GM19455 (cell line): Measurements from ENCODE around the gene PIMREG.

Source experiments
- ATAC-seq: cut with Tn5 transposase; IDR thresholded peaks from one replicate; pipeline ENCODE4 v1.9.1; 2021; ENCODE audit not compliant: unreplicated experiment

The PIMREG gene

DNA sequence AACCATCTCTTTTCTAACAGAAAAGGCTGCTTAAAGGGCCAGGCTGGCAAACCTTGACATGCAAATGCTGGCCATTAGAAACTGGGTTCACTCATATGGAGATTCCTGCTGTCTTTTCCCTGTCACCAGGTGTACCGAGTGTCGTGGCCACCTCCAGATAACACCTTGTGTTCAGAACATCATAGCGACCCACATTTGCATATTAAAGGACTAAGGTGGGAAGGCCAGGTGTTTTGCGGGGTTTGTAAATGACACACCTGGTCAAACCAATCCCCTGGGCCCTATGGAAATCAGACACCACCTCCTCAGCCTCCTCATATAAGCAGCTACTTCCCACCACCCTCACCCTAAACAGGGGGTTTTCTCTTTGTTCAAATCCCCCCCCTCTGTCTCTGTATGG is 6.8 kb upstream of the PIMREG start:
- ATAC-seq: no peak

DNA sequence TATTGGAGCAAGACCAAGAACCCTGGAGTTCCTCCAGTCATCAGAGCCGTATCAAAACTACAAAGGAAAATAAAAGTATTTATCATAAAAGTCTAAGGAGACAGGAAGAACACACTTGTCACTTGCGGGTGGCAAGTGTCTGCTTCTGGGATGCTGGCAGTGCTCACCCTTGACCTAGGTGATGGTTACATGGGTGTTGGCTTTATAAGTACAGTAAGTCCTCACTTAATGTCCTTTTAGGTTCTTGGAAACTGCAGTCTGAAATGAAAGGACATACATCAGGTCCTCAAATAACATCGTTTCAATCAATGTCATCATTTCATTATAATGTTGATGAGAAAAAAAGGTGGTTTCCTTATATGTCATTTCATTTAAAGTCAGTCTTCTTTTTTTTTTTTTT is 6.3 kb upstream of the PIMREG start:
- no peak for ATAC-seq

DNA sequence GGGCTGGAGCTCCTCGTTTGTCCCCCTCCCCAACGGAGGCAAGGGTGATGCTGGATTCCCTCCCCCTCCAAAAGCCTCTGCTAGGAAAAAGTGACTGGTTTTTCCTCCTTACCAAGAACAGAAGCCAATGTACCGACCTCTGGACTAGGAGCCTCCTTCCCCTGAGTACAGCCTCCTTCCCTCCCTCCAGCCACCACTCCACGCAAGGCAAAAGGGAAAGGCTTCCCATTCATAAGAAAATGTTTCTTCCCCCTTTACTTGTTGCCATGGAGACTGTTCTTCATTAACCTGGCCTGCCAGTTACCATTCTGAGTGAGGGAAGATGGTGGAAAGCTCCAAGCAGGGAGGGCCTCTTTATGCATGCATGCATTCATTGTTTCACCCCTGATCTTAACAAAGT is 4.3 kb upstream of the PIMREG start:
- ATAC-seq: no peak

DNA sequence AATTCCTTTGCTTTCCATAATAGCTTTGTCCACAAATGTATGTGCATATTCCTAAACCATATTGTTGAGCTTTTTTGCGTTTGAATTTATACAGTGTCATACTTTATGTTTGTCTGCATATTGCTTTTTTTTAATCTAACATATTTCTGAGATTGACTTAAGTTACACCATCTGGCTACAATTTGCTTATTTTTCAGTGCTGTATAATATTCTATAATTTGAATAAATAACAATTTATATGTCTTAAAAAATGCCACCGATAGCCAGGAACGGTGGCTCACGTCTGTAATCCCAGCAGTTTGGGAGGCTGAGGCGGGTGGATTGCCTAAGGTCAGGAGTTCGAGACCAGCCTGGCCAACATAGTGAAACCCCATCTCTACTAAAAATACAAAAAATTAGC is 1.5 kb upstream of the PIMREG start:
- ATAC-seq: no peak

DNA sequence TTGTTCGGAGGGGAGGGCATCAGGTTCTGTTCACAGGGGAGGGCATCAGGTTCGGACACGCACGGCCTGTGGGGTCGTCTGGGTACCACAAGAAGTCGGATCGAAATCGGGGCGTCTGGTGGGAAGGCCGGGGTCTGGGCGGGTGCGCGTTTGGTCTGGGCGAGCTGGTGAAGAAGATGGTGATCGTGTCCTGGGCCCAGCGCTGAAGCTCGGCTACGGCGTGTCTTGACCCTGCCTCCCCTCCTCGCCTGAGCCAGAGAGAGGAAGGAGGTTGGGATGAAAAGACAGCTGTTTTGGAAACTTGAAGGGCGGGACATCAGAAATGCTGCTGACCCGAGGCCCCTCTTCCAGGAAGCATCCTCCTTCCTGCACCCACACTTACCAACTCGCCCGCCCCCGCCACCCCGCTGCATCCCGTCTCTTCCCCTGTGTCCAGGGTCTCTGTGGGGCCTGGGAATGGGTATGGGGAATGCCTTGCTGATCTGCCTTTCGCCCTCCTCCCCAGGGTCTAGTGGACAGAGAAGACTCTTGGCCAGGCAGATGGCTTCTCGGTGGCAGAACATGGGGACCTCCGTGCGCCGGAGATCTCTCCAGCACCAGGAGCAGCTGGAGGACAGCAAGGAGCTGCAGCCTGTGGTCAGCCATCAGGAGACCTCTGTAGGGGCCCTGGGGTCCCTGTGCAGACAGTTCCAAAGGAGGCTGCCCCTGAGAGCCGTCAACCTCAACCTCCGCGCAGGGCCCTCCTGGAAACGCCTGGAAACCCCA is 498 bp downstream of the PIMREG start:
- ATAC-seq: no peak

DNA sequence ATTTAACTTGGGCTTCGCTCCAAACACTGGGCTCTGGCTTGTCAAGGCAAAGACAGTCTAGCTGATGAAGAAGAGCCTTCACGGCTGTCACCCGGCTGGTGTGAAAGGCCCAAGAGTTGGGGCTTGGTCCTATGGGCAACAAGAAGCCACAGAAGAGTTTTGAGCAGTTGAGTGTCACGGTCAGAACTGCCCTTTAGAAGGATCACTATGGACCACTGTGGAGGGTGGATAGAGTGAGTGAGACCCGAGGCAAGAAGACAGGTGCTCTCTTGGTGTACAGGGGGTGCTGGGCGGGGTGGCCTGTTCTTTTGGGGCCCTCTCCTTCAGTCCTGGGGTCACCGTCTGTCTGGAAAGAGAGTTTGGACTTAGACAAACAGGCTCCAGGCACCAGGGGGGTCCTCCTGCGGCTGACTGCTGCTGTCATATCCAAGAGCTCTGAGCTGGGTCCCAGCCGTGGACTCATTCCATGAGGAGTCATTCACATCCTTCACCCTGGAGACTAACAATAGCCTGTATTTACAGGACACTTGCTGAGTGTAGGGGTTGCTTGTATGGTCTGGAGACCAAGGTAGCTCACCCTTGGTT is 2.4 kb downstream of the PIMREG start:
- ATAC-seq: no peak

DNA sequence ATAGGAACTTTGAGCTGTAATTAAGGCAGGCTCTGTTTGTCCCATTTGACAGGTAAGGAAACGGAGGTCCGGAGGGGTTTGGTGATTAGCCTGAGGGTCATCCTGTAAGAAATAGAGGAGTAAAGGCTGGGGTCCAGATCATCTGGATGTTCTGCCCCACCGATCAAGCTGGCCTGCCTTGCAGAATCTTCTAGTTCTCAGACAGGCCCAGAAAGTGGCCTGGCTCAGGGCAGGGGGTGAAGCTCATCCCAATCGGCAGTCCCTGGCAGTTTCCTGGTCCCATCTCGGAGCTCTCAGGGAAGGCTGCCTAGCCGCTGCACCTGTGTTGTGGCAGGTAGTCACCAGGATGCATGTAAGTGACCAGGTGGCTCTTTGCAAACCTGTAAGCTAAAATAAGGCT is 4.2 kb downstream of the PIMREG start:
- ATAC-seq: no peak

DNA sequence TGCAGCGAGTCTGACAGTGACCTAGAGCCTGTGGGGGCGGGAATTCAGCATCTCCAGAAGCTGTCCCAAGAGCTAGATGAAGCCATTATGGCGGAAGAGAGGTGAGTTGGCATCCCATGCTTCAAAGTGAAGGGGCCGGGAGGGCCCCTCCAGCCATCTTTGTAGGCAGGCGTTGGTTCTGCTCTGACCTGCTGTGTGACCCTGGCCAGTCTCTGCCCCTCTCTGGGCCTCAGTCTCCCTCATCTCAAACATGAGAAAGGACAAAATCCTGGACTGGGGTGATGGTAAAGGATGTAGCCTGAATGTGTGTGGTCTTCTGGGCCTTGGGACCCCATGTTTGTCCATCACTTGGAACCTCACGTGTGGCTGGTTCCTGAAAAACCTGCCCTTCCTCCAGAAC is 5.1 kb downstream of the PIMREG start:
- ATAC-seq: no peak

DNA sequence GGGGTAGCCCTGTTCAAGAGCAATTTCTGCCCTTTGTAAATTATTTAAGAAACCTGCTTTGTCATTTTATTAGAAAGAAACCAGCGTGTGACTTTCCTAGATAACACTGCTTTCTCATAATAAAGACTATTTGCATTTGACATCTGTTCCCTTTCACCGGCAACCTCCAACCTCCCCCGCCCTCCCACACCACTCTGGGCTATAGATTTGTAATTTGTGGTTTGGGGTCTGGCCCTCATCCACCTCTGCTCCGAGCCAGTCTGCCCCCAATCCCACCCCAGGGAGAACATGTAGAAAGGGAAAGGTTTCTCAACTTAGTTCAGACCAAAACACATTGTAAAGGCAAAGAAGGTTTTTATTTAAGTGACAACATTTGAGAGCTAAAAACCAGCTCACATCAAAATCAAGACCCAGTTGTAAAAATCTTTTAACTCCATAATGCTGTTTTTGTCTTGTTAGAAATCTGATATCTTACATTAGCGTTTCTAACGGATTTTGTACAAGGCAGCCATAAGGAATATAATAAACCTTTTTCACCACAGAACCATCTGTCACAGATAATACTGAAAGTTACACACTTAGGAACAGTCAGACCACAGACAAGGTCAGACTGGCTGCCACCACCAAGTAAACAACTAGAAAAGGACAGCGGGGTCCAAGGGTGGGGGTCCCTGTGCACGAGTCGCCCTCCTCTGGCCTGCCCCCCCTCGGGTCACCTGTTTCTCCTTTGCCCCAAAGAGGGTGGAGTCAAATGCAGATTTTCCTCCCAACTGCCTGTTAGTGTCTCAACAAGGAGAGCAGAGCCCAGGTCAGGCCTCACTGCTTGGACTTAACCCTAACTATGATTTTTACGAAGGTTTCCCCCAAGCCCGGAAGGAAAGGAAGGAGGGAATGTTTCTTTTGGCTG is 6.9 kb downstream of the PIMREG start:
- ATAC-seq: no peak

DNA sequence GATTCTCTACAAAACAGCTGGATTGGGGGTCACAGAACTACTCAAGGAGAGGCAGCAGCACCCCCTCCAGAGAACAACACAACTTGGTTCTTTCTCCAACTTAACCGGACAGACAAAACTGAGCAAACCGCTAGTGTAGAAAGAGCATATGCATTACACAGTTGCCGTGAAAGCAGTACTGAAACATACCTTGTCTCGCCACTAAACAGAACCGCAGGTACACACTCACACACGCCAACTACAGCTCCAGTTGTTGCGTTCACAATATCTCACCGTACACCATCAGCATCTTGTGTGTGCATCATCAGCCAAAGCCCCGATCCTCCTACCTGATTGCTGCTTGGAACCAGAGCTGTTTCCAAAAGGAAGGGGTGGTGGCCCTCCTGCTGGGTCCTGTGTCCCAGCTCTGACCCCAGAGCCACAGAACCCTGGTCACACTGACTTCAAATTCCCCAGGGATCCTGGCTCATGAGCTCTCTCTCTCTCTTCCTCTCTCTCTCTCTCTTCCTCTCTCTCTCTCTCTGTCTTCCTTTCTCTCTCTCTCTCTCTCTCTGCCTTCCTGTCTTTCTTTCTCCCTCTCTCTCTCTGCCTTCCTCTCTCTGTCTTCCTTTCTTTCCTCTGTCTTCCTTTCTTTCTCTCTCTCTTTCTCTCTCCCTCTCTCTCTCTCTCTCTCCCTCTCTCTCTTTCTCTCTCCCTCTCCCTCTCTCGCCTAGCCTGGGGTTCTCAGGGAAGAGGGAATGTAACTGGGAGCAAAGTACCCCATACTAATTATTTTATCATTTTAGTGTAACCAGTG is 8.4 kb downstream of the PIMREG start:
- no peak for ATAC-seq

DNA sequence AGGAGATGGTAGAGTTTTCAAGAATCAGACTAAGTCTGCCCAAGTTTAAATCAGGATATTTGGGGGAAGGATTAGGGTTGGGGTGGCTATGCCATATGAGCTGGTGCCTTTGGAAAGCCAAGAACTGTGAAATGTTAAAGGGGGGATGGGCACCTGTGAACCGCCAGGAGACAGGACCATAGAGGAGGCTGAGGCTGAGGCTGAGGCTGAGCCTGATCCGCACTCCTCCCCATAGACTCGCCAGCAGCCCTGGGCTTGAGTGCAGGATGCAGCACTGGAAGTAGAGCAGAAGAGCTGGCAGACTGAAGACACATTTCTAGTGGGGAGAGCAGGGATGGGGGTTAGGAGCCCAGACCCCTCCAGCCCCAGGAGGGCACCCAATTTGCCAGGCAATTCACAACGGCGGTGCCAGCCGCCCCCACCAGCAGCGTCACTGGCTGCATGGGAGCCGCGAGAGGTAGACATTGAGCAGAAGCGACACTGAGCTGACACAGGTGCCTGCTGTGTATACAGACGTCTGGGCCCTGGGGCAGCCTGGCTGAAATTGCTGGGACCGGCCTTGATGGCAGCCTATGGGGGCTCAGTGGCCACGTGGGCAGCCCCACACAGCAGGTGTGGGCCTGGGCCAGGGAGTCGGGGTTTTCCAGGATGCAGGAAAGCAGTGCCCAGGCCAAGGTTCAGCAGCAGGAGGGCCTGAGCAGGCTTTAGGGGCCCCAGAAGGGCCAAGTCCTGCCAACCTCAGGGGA is 9.2 kb downstream of the PIMREG start:
- ATAC-seq: no peak

DNA sequence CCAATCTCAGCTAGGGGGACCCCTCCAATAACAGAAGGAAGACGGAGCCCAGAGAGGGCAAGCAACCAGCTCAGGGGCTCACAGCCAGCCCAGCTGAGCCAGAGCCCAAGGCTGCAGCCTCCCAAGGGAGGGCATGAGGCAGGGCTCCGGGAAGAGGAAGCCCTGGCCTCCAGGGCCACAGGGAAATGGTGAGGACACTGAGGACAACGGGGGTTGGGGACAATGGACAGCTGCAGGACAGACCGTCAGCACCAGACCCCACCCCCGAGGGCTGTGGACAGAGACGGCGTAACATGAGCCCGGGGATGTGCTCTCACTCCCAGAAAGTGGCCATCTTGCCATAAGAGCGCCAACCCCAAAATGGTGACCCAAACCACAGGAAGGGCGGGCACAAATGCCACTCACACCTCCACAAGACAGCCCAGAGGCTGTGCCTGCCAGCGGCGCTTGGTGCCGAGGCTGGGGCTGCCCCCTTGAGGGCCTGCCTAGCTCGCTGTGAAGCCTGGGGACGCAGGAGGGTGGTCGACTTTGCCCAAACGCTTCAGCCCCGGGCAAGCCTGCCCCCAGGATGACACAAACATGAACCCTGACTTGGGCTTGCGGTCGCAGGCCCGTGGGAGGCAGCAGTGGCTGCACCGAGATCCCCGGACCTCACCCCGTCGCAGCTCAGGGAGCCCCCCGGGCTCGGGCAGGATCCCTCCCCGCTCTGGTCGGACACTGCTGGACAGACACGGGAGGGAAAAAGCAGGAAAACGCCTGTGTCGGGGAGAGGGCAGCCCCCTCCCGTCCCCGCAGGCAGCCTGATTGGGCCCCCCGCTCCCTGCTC is 10.5 kb downstream of the PIMREG start:
- no peak for ATAC-seq

DNA sequence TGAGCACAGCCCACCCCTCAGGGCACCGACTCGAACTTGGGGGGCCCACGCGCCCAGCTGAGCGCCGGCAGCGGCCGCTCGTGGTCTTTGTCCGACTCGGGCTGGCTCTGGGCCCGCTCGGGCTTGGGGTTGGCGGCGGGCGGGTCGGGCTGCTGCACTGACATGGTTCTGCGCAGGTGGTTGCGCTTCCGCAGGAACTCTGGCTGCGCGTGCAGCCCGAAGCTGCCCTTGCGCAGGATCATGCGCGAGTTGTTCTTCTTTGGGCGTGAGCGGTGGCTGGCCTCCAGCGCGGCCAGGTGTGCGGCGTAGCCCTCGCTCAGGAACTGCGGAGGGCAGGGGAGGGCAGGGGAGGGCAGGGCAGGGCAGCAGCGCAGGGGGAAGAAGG is 11.1 kb downstream of the PIMREG start:
- no peak for ATAC-seq

DNA sequence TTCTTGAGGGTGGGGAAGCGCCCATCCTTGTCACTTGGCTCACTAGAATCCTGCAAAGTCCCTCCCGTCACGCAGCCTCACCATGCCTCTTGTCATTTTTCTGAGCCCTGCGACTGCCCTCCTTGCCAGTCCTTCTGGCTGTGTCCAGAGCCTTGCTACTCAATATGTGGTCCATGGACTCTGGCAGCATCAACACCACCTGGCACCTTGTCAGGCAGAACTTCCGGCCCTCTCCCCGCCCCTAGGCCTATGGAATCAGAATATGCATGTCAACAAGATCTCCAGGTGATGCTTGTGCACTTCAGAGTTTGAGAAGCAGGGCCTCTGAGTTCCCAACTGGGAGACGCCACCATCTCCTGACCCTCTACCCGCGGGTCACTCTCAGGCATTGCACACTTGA is 12.1 kb downstream of the PIMREG start:
- no peak for ATAC-seq

DNA sequence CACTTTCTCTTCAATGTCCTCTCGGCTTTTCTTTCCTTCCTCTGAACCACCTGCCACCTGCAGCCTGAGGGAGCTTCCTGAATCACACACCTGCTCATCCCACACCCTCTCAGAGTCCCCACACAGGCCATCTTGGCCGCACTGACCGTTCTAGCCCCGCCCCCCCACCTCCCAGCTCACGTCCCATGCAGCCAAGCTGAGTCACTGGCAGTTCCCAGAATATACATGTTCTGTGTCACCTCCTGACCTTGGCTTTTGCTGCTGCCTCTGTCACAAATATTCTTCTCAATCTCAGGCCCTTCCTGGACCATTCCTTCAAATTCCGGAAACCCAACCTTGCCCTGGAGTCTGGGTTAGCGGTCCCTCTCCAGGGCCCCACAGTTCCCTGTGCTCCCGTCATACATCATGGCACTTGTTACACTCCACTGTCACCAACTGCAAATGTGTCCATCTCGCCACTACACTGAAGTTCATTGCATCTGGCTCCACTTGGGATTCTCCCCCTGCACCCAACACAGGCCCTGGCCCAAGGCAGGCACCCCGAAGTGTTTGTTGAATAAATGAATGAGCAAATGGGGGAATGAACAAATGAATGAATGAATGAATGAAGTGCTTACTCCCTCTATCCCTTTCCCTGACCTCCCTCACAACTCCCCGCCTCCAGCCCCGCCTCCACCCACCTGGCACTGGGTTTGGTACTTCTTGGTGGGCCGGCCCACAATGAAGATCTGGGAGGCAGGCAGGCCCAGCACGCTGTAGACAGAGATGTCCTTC is 12.8 kb downstream of the PIMREG start:
- no peak for ATAC-seq

DNA sequence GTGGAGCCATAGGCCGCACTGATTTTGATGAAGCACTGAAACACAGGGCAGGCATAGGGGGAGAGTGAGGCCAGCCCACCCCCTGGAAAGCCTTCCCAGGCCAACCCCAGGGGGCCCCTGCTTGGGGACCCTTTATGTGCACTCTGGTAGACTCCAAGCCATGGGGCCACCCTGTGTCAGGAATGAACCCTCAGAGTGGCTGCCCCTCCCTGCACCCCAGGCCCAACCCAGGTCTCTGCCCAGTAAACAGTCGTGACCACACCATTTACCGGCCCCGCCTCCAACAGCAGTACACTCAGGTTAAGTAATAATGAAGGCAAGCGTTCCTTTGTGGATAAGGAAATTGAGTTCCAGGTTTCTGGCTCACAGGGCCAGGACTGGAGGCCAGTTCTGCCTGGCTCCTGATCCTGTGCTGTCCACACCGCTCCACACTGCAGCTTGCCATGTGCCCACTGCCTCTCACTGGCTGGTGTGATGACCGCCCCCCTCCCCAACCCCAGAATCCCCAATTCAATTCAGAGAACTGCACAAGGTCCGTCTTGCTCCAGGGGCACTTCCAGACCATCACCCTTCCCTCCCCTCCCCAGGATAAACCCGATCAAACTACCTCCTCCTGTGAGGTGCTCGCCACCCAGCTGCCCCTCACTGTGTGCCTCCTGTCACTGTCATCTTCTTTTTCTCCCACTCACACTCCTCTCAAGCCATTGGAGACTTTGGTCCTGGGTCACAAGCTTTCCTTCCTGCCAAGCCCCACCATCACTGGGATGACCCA is 13.6 kb downstream of the PIMREG start:
- no peak for ATAC-seq

DNA sequence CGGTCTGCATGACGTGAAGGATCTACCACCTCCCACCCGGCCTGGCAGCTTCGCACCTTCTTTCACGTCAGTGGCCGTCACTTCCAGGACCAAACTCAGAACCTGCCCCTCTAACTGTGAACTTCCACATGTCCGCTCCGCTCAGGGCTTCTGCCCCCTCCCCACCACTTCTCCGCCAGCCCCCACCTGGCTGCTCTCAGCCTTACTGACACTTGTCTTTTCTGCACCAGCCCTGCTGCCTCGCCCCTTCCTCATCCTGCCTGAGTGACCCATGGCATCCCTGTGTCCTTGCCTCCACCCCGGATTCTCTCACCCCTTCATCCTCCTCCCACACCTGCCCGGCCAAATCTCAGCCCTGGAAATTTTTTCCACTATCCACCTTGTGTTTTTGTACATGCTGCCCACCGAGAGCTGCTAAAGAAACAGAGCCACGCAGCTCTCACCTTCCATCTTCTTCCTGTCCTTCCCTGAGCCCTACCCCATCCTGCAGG is 14.2 kb downstream of the PIMREG start:
- no peak for ATAC-seq
